Left lung (tissue), 10 donors: Measurements from ENCODE around the gene SLC31A1. TPM values are rescaled to one million over a fixed set of nuclear protein-coding genes. Genes with fewer than 3 reads are reported as not detected.

ENCODE experiments used
- ATAC-seq: fragments of 200-7000 bp; cut with Tn5 transposase; one replicate; pipeline ENCODE4 v1.9.1; 2020; ENCODE audit warnings: moderate library complexity
- DNase-seq, 4 donors: peaks; one replicate each; pipeline ENCODE4 v3.0.0-alpha.2; 2013 to 2020
- H3K27ac ChIP-seq, 2 donors: fragments of 200-600 bp; sonication (generic) in 1 of 2; one replicate each; pipeline versions ENCODE4 v1.5.0 to v1.8.0; 2020 to 2021
- H3K27me3 ChIP-seq, 2 donors: fragments of 200-600 bp; sonication (generic) in 1 of 2; one replicate each; pipeline versions ENCODE4 v1.5.0 to v1.8.0; 2020 to 2021
- H3K36me3 ChIP-seq, 2 donors: fragments of 200-600 bp; sonication (generic) in 1 of 2; one replicate each; pipeline versions ENCODE4 v1.5.0 to v1.8.0; 2020 to 2021
- H3K4me1 ChIP-seq, 2 donors: fragments of 200-600 bp; one replicate each; pipeline ENCODE4 v1.8.0; 2021
- H3K4me3 ChIP-seq, 2 donors: fragments of 200-600 bp; sonication (generic) in 1 of 2; one replicate each; pipeline versions ENCODE4 v1.5.0 to v1.8.0; 2020 to 2021; ENCODE audit warnings: mild to moderate bottlenecking in 1 of 2
- H3K9me3 ChIP-seq, 2 donors: fragments of 200-600 bp; sonication (generic) in 1 of 2; one replicate each; pipeline versions ENCODE4 v1.5.0 to v1.8.0; 2020 to 2021
- intact Hi-C, 2 donors: fragments of 100-400 bp; cut with DNase I; formaldehyde crosslinking; loops; one replicate each; pipeline versions ENCODE4 v1.11.2 to v1.14.2; 2022
- polyA plus RNA-seq, 6 donors: library from polyadenylated mRNA; unstranded; fragments of 120-200 nt; gene quantifications; one replicate each; pipeline ENCODE4 v1.2.1, GENCODE V29; 2013; ENCODE audit not compliant: insufficient read length in 6 of 6
- total RNA-seq, 2 donors: library from RNA; stranded (reverse); fragmentation: NEBNext Ultra II Directional; extraction: Animal tissue kit (Norgen Biotek cat#: 25700); gene quantifications; one replicate each; pipeline ENCODE4 v1.2.1, GENCODE V29; 2021
- TF ChIP-seq, protein P1 (sequence below), 2 donors: fragments of 200-600 bp; sonication (generic) in 1 of 2; IDR thresholded peaks; one replicate each; pipeline versions ENCODE4 v1.5.0 to v1.8.0; 2021; ENCODE audit warnings: antibody characterized with exemption in 2 of 2
- donor health status: DM: no; HTN: yes; CAD: no.
- donor health status: DM: no; HTN: no; CAD: no.

Gene SLC31A1
- total and polyA plus RNA-seq, 8 donors = 14.8 to 45.0 (median 17.1) TPM

DNA sequence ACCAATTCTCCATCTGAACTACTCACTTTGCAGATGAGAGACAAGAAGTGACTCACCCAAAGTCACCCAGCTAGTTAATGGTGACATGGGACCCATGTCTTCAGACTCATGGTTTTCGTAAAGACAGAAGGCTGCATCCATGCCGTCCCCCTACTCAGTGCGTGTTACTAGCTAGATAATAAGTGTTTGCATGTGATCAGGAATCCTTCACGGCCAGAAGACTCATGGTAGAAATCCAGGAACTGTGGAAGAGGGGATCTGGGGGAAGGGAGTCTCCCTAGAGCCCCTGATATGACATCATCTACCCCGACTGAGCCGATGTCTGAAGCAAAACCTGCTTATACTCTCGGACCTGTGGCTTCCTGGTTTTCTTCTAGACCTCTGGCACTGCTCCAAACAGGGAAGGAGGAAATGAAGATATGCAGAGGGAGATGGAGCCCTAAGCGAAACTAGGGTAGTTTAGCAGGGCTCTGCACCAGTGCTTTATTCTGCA is 78.5 kb downstream of the SLC31A1 start:
- intact Hi-C loops = no loop called here
- DNase-seq (peak in 1 of 4 donors; percentile 41), ATAC-seq (peak; percentile 45)
- H3K4me1 ChIP-seq = peaks cover 0 to 7% of the 10 kb centered on the region in 2 donors
- no peaks in the 10 kb centered on the region for H3K9me3 ChIP-seq
- no peaks in the 10 kb centered on the region for H3K36me3 ChIP-seq
- TF ChIP-seq, protein P1, sequence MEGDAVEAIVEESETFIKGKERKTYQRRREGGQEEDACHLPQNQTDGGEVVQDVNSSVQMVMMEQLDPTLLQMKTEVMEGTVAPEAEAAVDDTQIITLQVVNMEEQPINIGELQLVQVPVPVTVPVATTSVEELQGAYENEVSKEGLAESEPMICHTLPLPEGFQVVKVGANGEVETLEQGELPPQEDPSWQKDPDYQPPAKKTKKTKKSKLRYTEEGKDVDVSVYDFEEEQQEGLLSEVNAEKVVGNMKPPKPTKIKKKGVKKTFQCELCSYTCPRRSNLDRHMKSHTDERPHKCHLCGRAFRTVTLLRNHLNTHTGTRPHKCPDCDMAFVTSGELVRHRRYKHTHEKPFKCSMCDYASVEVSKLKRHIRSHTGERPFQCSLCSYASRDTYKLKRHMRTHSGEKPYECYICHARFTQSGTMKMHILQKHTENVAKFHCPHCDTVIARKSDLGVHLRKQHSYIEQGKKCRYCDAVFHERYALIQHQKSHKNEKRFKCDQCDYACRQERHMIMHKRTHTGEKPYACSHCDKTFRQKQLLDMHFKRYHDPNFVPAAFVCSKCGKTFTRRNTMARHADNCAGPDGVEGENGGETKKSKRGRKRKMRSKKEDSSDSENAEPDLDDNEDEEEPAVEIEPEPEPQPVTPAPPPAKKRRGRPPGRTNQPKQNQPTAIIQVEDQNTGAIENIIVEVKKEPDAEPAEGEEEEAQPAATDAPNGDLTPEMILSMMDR (IDR thresholded peaks at IDR 0.05) = no peak
- no peaks in the 10 kb centered on the region for H3K27me3 ChIP-seq
- no peak overlapping the region for H3K4me3 ChIP-seq
- no peak overlapping the region for H3K27ac ChIP-seq

DNA sequence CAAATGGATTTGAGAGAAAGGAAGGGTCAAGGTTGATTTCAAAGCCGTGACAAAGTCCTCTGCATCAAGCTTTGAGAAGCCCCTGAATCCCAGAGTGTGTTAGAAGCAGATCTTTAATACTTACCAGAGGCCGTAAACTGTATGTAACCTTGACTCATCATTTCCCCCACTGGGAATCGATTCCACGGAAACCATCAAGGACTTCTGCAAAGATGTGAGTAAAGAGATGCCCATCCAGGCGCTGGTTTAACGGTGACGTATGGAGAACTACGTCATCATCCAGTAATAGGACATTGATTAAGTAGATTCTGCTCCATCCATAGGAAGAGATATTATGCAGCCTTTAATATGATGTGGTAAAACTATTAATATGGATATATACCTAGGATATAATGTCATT is 80.2 kb downstream of the SLC31A1 start:
- Histone ChIP-seq H3K9me3 (no peaks in the 10 kb centered on the region), H3K27me3 (no peaks in the 10 kb centered on the region), H3K4me1 (peaks cover 0 to 7% of the 10 kb centered on the region in 2 donors), H3K36me3 (no peaks in the 10 kb centered on the region), H3K4me3 (no peak overlapping the region), H3K27ac (no peak overlapping the region)
- ATAC-seq (no peak), DNase-seq (no peak)
- intact Hi-C loops = no loop called here
- TF ChIP-seq, protein P1 (IDR thresholded peaks at IDR 0.05) = no peak

DNA sequence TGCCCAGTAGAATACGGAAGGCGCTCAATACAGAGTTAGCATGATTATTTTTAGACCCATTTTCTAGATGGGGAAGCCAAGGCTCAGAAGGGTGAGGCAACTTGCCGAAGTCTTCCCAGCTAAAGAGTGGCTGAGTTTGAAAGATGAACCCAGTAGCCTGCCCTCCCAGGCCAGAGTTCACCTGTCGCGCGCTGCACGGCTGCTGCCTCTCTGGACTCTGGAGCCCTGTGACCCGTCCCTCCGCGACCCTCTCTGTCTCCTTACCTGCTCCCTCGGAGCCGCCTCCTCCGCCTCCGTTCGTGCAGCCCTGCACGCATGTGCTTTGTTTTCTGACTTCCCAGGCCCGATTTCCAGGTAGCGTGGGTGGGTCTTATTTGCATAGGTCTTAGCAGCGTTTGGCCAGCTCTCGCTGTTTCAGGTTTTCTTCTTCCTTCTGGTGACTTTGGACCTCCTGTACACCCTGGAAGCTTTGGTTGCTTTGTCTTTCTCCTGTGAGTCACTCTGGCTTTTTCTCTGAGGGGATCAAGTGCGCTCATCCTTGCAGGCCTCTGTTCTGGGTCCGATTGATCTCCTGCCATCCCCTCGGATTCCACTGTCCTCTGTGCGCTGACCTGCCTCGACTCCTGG is 81.6 kb downstream of the SLC31A1 start, which contains the start of gene RNF183:
Gene RNF183 (minus strand): TSS at position 585 of the 627 bp plus-strand sequence. CDS start 5,192 bp downstream, outside the sequence.
- Histone ChIP-seq H3K4me3 (no peak within 1 kb of the TSS), H3K36me3 (no peaks in the 10 kb centered on the region), H3K9me3 (no peaks in the 10 kb centered on the region), H3K27ac (no peak within 1 kb of the TSS), H3K4me1 (peaks cover 0 to 7% of the 10 kb centered on the region in 2 donors), H3K27me3 (no peaks in the 10 kb centered on the region)
- DNase-seq = peak in 1 of 4 donors; percentile 63
- TF ChIP-seq, protein P1 (IDR thresholded peaks at IDR 0.05) = no peak
- intact Hi-C loops = no loop called here
- no peak for ATAC-seq

DNA sequence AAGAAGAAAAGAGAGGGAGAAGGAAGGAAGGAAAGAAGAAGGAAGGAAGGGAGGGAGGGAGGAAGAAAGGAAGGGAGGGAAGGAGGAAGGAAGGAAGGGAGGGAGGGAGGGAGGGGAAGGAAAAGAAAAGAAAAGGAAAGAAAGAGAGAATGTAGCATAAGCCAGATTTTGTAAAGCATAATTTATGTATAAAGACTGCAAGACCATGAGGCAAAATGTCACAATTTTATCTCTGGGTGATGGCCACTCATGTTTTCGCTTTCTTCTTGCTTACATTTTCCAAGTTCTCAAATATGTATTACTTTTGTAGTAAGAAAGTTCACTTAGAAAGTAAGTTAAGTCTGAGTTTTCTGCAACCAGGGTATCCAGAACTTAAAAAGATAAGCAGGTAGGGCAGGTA is 85.2 kb downstream of the SLC31A1 start:
- H3K4me1 ChIP-seq = no peaks in the 10 kb centered on the region
- TF ChIP-seq, protein P1 (IDR thresholded peaks at IDR 0.05) = no peak
- ATAC-seq = no peak
- no peaks in the 10 kb centered on the region for H3K36me3 ChIP-seq
- DNase-seq = no peak
- intact Hi-C loops = no loop called here
- H3K27ac ChIP-seq = no peak overlapping the region
- no peak overlapping the region for H3K4me3 ChIP-seq
- no peaks in the 10 kb centered on the region for H3K27me3 ChIP-seq
- no peaks in the 10 kb centered on the region for H3K9me3 ChIP-seq

DNA sequence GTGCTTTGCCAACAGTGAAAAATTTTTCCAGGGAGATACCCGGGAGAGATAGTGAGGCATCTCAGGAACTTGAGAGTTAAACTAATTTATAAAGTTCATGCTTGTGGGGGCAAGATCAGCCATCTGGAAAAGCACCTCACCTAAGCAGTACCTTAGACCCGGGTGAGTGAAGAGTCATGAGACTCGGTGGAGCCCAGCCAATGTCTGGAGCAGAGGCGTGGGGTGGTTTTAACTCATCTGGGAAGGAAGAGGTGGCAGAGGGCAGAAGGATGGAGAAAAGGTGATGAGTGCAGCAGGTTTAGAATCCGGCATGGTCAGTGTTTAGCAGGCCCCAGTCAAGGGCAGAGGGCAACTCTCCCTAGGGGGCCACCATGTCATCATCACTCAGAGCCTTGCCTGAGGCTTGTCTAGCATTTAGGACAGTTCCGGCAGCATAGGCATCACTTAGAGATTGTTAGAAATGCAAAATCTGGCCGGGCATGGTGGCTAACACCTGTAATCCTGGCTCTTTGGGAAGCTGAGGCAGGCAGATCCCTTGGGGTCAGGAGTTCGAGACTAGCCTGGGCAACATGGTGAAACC is 86.1 kb downstream of the SLC31A1 start:
- Histone ChIP-seq H3K4me1 (no peaks in the 10 kb centered on the region), H3K9me3 (no peaks in the 10 kb centered on the region), H3K36me3 (no peaks in the 10 kb centered on the region), H3K4me3 (no peak overlapping the region), H3K27ac (no peak overlapping the region), H3K27me3 (no peaks in the 10 kb centered on the region)
- ATAC-seq = no peak
- TF ChIP-seq, protein P1 (IDR thresholded peaks at IDR 0.05) = no peak
- no peak for DNase-seq
- intact Hi-C loops = no loop called here
